ENCODE data around the gene SPEG. TPM values are rescaled to one million over a fixed set of nuclear protein-coding genes. Genes with fewer than 3 reads are reported as not detected.
A peak's percentile ranks its signal among the peaks of the same experiment; 100 is the strongest.

SPEG gene
- total and polyA plus RNA-seq, 2 experiments from 2014 or later: 12.6 to 32.4 TPM

DNA sequence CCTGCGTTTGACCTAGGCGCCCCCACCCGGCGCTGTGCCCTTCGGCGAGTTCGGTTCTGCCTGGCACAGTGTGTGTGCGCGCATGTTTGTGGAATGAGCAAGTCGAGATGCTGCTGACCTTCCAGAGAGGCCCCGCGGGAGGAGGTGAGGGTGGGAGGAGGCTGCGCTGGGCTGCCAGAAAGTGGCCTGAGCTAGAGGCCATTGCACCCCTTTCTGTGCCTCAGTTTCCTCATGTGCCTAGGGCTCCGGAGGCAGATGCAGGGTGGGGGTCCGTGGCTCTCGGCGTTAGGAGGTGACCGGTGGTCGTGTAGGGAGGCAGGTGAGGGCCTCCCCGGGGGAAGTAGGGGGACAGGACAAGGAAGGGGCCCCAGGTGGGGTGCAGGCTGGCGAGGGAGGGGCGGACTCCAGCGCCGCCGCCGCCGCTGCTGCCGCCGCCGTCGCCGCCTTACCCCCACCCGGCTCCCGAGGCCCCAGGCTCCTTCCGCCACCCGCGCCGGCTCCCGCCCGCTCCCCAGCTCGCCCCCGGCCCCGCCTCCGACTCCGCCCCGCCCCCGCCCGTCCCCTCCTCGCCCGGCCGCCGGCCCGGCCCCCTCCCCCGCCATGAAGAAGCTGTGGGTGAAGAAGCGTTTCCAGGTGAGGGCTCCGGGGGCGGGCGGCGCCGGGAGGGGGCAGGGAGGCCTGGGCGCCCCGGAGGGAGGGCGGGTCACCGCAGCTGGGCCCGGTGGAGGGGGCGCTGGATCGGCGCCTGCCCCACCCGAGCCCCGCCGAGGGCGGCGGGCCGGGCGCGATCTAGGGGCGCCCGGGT is 7.0 kb downstream of the SPEG start (continued):
- TF ChIP-seq, protein P1, sequence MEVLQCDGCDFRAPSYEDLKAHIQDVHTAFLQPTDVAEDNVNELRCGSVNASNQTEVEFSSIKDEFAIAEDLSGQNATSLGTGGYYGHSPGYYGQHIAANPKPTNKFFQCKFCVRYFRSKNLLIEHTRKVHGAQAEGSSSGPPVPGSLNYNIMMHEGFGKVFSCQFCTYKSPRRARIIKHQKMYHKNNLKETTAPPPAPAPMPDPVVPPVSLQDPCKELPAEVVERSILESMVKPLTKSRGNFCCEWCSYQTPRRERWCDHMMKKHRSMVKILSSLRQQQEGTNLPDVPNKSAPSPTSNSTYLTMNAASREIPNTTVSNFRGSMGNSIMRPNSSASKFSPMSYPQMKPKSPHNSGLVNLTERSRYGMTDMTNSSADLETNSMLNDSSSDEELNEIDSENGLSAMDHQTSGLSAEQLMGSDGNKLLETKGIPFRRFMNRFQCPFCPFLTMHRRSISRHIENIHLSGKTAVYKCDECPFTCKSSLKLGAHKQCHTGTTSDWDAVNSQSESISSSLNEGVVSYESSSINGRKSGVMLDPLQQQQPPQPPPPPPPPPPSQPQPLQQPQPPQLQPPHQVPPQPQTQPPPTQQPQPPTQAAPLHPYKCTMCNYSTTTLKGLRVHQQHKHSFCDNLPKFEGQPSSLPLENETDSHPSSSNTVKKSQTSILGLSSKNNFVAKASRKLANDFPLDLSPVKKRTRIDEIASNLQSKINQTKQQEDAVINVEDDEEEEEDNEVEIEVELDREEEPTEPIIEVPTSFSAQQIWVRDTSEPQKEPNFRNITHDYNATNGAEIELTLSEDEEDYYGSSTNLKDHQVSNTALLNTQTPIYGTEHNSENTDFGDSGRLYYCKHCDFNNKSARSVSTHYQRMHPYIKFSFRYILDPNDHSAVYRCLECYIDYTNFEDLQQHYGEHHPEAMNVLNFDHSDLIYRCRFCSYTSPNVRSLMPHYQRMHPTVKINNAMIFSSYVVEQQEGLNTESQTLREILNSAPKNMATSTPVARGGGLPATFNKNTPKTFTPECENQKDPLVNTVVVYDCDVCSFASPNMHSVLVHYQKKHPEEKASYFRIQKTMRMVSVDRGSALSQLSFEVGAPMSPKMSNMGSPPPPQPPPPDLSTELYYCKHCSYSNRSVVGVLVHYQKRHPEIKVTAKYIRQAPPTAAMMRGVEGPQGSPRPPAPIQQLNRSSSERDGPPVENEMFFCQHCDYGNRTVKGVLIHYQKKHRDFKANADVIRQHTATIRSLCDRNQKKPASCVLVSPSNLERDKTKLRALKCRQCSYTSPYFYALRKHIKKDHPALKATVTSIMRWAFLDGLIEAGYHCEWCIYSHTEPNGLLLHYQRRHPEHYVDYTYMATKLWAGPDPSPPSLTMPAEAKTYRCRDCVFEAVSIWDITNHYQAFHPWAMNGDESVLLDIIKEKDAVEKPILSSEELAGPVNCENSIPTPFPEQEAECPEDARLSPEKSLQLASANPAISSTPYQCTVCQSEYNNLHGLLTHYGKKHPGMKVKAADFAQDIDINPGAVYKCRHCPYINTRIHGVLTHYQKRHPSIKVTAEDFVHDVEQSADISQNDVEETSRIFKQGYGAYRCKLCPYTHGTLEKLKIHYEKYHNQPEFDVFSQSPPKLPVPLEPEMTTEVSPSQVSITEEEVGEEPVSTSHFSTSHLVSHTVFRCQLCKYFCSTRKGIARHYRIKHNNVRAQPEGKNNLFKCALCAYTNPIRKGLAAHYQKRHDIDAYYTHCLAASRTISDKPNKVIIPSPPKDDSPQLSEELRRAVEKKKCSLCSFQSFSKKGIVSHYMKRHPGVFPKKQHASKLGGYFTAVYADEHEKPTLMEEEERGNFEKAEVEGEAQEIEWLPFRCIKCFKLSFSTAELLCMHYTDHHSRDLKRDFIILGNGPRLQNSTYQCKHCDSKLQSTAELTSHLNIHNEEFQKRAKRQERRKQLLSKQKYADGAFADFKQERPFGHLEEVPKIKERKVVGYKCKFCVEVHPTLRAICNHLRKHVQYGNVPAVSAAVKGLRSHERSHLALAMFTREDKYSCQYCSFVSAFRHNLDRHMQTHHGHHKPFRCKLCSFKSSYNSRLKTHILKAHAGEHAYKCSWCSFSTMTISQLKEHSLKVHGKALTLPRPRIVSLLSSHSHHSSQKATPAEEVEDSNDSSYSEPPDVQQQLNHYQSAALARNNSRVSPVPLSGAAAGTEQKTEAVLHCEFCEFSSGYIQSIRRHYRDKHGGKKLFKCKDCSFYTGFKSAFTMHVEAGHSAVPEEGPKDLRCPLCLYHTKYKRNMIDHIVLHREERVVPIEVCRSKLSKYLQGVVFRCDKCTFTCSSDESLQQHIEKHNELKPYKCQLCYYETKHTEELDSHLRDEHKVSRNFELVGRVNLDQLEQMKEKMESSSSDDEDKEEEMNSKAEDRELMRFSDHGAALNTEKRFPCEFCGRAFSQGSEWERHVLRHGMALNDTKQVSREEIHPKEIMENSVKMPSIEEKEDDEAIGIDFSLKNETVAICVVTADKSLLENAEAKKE (CRISPR knock-in tag; IDR thresholded peaks at IDR 0.05): no peak
- TF ChIP-seq, protein P2, sequence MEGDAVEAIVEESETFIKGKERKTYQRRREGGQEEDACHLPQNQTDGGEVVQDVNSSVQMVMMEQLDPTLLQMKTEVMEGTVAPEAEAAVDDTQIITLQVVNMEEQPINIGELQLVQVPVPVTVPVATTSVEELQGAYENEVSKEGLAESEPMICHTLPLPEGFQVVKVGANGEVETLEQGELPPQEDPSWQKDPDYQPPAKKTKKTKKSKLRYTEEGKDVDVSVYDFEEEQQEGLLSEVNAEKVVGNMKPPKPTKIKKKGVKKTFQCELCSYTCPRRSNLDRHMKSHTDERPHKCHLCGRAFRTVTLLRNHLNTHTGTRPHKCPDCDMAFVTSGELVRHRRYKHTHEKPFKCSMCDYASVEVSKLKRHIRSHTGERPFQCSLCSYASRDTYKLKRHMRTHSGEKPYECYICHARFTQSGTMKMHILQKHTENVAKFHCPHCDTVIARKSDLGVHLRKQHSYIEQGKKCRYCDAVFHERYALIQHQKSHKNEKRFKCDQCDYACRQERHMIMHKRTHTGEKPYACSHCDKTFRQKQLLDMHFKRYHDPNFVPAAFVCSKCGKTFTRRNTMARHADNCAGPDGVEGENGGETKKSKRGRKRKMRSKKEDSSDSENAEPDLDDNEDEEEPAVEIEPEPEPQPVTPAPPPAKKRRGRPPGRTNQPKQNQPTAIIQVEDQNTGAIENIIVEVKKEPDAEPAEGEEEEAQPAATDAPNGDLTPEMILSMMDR (conservative IDR thresholded peaks at IDR 0.05; ENCODE audit: low read depth in 2 of 2): peak in 1 of 2 experiments; percentile 22; a peak in 2 of 4 replicates

DNA sequence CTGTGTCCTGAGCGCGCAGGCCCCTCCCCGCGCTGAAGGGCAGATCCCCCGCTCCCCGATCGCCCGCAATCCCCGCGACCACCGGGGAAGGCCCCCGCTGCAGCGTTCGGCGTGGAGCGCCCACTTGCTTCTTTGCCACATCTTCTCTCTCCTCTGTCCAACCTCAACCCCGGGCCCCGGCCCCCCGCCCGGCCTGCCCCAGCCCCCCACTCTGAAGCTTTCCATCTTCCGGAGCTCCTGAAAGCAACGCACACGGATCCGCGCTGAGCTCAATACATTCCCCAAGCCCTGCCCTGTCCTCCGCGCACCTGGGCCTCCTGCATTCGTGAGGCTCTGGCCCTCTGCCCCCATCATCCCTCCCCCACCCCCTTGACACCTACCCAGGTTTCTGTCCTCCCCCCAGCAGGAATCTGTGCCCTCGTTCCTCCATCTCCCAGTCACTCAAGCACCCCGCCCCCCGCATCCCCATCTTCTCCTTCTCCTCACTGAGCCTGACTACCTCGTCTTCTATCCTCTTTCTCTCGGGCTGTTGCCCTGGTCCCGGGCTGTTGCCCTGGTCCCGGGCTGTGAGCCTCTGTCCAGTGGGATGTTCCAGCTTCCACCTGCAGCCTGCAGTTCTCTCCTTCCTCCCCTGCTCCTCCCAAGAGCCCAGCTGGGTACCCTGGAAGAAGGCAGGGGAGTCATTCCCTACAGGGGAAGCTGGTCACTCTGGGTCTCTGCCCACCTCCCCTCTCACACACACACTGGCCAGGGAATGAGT is 7.8 kb downstream of the SPEG start:
- H3K9me3 Mint-ChIP-seq: no peaks in the 10 kb centered on the region
- H3K36me3 ChIP-seq (ENCODE audit: insufficient read depth): no peaks in the 10 kb centered on the region
- peak; percentile 73 for DNase-seq (ENCODE audit: low spot score)
- H3K27me3 Mint-ChIP-seq (ENCODE audit: insufficient read depth, low read depth, poor library complexity): peaks cover 30% of the 10 kb centered on the region
- peak overlapping the region; percentile 71 for H3K4me3 ChIP-seq
- no peaks in the 10 kb centered on the region for H3F3A ChIP-seq (replicated peaks; ENCODE audit: low read depth)
- no peaks in the 10 kb centered on the region for H4K20me1 ChIP-seq (replicated peaks; ENCODE audit: insufficient read depth)
- H3K36me3 Mint-ChIP-seq (ENCODE audit: low read depth): no peaks in the 10 kb centered on the region
- peaks cover 22% of the 10 kb centered on the region for H3K4me1 ChIP-seq (ENCODE audit: insufficient read depth)
- H3K27me3 ChIP-seq (ENCODE audit: insufficient read depth): peaks cover 62% of the 10 kb centered on the region
- H3K79me2 ChIP-seq (replicated peaks; ENCODE audit: insufficient read depth): no peaks in the 10 kb centered on the region
- H3K4me3 Mint-ChIP-seq: peak overlapping the region; percentile 75
- H3K27ac Mint-ChIP-seq: no peak overlapping the region
- peak; percentile 45 for ATAC-seq
- H2AFZ ChIP-seq: no peak overlapping the region
- no peak overlapping the region for H3K27ac ChIP-seq (ENCODE audit: low read depth)
- peak overlapping the region; percentile 78 for H3K4me2 ChIP-seq
- peaks cover 34% of the 10 kb centered on the region for H3K4me1 Mint-ChIP-seq
- no peaks in the 10 kb centered on the region for H3K9me2 ChIP-seq (ENCODE audit: insufficient read depth)
- TF ChIP-seq EZH2phosphoT487 (IDR thresholded peaks at IDR 0.05; ENCODE audit: unreplicated experiment) (no peak), EZH2 (IDR thresholded peaks at IDR 0.05; ENCODE audit: low read depth, unreplicated experiment) (no peak), CREB1 (CRISPR knock-in tag; IDR thresholded peaks at IDR 0.05; ENCODE audit: low read depth) (no peak)
- TF ChIP-seq, protein P3, sequence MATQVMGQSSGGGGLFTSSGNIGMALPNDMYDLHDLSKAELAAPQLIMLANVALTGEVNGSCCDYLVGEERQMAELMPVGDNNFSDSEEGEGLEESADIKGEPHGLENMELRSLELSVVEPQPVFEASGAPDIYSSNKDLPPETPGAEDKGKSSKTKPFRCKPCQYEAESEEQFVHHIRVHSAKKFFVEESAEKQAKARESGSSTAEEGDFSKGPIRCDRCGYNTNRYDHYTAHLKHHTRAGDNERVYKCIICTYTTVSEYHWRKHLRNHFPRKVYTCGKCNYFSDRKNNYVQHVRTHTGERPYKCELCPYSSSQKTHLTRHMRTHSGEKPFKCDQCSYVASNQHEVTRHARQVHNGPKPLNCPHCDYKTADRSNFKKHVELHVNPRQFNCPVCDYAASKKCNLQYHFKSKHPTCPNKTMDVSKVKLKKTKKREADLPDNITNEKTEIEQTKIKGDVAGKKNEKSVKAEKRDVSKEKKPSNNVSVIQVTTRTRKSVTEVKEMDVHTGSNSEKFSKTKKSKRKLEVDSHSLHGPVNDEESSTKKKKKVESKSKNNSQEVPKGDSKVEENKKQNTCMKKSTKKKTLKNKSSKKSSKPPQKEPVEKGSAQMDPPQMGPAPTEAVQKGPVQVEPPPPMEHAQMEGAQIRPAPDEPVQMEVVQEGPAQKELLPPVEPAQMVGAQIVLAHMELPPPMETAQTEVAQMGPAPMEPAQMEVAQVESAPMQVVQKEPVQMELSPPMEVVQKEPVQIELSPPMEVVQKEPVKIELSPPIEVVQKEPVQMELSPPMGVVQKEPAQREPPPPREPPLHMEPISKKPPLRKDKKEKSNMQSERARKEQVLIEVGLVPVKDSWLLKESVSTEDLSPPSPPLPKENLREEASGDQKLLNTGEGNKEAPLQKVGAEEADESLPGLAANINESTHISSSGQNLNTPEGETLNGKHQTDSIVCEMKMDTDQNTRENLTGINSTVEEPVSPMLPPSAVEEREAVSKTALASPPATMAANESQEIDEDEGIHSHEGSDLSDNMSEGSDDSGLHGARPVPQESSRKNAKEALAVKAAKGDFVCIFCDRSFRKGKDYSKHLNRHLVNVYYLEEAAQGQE (IDR thresholded peaks at IDR 0.05; ENCODE audit: unreplicated experiment): no peak
- TF ChIP-seq, protein P4, sequence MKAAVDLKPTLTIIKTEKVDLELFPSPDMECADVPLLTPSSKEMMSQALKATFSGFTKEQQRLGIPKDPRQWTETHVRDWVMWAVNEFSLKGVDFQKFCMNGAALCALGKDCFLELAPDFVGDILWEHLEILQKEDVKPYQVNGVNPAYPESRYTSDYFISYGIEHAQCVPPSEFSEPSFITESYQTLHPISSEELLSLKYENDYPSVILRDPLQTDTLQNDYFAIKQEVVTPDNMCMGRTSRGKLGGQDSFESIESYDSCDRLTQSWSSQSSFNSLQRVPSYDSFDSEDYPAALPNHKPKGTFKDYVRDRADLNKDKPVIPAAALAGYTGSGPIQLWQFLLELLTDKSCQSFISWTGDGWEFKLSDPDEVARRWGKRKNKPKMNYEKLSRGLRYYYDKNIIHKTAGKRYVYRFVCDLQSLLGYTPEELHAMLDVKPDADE (IDR thresholded peaks at IDR 0.05): no peak

All from GM23338 (cell line).